RCC 7860 (cell line): ENCODE results near the gene DDX42.

Source experiments
- DNase-seq: peaks from one replicate; pipeline ENCODE4 v3.0.0-alpha.2; 2015; ENCODE audit warnings: low spot score
- FAIRE-seq: peaks from 2 replicates; lab custom pipeline; 2012; peaks lifted over from hg19 to GRCh38; lab: Jason Lieb, UNC

The DDX42 gene, protein sequence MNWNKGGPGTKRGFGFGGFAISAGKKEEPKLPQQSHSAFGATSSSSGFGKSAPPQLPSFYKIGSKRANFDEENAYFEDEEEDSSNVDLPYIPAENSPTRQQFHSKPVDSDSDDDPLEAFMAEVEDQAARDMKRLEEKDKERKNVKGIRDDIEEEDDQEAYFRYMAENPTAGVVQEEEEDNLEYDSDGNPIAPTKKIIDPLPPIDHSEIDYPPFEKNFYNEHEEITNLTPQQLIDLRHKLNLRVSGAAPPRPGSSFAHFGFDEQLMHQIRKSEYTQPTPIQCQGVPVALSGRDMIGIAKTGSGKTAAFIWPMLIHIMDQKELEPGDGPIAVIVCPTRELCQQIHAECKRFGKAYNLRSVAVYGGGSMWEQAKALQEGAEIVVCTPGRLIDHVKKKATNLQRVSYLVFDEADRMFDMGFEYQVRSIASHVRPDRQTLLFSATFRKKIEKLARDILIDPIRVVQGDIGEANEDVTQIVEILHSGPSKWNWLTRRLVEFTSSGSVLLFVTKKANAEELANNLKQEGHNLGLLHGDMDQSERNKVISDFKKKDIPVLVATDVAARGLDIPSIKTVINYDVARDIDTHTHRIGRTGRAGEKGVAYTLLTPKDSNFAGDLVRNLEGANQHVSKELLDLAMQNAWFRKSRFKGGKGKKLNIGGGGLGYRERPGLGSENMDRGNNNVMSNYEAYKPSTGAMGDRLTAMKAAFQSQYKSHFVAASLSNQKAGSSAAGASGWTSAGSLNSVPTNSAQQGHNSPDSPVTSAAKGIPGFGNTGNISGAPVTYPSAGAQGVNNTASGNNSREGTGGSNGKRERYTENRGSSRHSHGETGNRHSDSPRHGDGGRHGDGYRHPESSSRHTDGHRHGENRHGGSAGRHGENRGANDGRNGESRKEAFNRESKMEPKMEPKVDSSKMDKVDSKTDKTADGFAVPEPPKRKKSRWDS

DNA sequence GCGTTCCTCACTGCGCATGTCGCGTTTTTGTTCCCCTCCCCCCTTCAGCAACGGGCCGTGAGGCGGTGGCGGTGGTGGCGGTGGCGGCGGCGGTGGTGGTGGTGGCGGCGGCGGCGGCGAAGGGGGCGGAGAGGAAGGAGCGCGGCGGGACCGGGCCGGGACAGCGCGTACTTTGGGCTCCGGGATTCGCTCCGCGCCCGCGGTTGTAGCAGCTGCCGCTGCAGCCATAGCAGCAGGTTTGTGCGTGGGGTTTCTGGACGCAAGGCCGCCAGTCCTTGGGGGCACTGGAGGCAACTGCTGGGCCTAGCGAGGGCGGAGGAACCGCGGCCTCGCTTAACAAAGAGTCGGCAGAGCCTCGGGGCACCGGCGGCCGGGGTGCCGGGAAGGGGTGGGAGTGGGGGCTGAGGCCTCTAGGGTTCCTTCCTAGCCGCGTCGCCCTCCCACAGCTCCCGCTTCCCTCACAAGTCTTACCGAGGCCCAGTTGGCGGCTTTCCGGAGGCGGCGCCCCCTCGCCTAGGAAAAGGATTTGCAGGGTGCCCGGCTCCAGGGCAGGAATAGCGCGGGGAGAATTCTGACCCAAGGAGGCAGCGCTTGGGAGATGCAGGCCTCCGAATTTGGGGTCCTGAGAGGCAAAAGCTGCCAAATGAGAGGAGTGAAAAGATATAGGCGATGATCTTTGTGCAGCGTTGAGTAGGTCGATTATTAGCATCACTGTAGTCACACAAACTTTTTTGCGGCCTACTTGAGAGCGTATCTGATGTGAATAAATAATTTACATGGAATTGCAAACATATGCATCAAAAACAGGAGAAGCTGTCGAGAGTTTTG, at the start of gene DDX42:
TSS of gene DDX42 (plus strand) at position 30 of the 828 bp plus-strand sequence. CDS start 12,880 bp downstream, outside the sequence.
- FAIRE-seq, result no peak
- peak; percentile 20 for DNase-seq

DNA sequence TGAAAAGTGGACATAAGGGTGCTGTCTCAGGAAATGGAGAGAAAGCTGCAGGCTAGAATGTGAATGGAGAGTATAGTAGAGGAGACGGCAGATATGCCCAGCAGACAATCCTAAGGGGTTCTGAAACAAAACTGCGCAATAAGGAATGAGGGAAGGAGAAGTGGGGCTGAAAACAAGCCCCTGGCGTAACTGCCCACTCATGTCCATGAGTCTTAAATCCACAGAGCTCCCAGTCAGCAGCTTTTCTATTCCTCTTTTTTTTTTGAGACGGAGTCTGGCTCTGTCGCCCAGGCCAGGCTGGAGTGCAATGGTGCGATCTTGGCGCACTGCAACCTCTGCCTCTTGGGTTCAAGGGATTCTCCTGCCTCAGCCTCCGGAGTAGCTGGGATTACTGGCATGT, 38.3 kb upstream of the DDX42 start:
- no peak for DNase-seq
- no peak for FAIRE-seq

DNA sequence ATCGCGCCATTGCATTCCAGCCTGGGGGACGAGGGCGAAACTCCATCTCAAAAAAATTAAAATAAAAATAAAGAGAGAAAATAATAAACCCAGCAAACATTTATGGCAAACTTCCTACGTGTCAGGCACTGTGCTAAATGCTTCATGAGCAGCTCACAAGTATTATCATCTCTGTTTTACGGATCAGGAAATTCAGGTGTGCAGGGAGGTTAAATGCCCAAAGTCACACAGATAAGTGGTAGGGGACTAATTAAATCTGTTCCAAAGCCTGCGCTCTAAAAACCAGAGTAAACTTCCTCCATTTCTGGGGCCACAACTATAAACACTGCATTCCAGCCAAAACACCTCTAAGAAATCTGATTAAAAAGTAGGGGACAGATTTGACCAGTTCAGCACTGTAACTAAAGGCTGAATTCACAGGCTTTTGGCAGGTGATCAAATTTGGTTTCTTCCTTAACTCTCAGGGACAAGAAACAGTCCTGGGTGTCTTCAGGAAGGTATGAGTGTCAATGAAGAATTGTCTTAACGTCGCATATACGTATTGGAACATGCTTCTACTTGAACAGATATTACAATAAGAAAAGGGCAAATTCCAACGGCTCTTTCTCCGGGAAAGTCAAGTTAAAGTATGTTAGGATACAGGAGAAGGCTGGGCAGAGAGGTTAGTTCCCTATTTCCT, 33.4 kb upstream of the DDX42 start:
- DNase-seq, result no peak
- no peak for FAIRE-seq

DNA sequence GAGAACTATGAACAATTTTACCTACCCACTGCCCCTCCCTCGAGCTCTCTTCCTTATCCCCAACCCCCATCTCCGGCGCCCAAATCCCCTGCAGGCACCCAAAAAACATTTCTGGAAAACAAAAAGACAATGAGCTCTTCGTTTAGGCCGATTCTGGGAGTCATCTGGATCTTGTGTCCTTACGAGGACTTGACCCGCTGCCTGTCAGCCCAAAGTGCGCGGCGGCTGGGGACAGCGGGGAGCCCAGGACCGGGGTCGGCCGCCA, 32.9 kb upstream of the DDX42 start:
- no peak for DNase-seq
- FAIRE-seq, result no peak

DNA sequence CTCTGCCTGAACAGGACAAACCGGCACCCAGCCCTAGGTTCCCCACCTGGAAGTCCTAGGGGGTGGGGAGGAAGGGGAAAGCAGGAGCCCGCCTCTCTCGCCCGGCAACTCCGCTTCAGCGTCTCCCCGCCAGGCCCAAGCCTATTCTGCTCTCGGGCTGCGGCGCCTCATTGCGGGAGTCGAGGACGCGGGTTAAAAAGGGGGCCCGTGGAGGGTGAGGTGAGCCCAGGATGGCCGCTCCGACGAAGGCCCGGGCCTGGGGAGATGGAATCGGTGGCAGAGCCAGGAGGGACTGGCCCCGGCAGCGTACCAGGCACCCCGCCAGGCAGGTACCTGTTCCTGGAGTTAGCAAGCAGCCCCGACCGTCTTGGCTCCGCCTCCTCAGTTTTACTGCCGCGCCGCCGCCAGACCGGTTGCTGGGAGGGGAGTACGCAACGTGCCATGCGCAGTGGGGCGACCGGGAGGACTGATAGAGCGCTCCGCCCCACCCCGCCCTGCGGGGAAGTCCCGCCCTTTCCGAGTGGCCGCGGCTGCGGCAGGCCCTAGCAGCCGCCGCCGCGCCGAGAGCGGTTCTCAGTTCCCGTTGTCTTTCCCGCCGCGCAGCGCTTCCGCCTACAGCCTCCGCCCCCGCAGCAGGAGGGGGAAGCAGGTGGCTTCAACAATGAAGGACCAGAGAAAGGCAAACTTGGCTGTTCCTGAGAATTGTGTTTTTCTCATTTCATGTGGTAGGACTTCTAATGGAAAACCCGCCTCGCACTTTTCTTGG, 32.4 kb upstream of the DDX42 start, which contains the start of gene STRADA:
TSS of gene STRADA (minus strand) at position 392 of the 766 bp plus-strand sequence. CDS start 13,430 bp downstream, outside the sequence.
- FAIRE-seq, result peak; percentile 68
- DNase-seq, result peak; percentile 96

DNA sequence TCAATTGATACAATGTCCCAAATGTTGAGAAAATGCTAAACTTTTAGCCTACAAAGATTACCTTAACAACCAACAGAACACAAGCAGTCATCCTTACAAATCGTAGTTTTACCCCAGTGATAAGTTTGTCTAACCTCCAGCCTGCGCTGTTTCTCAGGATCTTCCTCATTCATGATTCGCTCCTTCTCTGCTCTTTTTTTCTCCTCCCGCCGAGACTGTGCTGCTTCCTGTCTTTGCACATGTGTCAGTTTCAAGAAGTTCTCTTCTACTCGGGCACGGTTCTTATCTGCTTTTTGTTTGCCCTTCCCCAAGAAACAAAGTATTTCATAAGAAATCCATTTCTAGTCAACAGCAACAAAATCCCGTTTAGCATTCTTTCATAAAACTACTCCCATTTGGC, 22.2 kb upstream of the DDX42 start:
- FAIRE-seq (no peak), DNase-seq (no peak)

DNA sequence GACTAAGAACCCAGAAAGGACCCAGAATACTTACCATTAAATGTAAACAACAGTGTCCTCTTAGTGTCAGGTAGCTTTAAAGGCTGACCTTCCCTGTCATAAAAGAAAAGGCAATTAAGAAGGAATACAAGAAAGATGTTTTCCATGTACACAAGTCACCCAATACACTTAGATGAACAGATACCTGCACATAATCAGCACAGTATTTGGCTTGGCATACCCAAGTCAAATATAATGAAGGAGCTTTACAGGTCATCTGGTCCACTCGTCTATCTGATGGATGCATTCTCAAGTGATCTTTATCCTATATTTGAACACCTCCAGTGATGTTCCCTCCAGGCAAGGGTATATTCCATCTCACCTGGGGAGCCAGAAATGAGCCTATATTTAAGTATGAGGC, 21.3 kb upstream of the DDX42 start:
- no peak for FAIRE-seq
- no peak for DNase-seq

DNA sequence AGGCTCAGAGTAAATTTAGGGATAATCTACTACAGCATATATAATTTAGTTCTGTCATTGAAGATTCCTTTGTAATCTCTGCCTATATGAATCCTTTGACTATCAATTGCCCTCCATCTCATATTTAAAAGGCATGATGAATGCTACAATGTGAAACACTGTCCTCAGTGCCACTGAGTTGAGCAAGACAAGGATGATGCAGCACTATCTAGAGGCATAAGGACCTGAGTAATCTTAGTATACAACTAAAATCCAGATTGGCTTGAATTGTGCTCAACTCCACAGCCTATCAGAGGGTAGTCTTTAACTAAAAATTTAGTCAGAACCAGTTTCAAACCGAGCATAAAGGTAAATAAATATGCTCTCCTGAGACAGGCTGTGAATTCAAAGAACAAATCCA, 20.8 kb upstream of the DDX42 start:
- FAIRE-seq, result no peak

DNA sequence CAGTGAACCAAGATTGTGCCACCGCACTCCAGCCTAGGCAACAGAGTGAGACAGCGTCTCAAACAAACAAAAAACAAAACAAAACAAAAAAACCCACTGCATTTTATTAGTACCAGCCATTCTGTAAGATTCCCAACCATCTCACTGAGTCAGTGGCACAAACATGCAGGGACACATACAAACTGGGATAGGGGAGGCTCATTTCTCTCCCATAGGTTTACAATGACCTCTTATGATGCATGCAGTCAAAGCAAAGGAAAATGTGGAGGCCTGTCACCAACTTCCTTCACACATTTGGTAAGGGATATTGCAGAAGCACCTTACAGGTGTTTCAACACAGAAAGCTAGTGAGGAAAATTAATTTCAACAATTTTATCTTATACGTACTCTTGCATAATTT, 19.9 kb upstream of the DDX42 start:
- DNase-seq (no peak), FAIRE-seq (no peak)

More for the DNA sequence above, 20.8 kb upstream of the DDX42 start:
- DNase-seq, result no peak

DNA sequence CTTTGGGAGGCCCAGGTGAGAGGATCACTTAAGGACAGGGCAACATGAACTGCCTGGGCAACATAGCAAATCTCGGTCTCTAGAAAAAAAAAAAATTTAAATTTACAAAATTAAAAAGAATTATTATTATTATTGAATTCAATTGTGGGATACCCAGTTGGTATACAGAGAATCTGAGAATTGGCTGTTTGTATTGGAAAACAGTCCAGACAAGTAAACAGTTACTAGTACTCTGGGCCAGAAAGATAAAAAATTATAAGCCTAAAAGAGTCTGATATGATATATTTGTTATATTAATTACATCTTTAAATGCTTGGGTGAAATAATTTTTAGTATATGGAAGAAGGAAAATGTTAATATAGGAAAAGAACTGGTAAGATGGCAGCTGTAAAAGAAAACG, 15.5 kb upstream of the DDX42 start:
- no peak for DNase-seq
- FAIRE-seq, result no peak

DNA sequence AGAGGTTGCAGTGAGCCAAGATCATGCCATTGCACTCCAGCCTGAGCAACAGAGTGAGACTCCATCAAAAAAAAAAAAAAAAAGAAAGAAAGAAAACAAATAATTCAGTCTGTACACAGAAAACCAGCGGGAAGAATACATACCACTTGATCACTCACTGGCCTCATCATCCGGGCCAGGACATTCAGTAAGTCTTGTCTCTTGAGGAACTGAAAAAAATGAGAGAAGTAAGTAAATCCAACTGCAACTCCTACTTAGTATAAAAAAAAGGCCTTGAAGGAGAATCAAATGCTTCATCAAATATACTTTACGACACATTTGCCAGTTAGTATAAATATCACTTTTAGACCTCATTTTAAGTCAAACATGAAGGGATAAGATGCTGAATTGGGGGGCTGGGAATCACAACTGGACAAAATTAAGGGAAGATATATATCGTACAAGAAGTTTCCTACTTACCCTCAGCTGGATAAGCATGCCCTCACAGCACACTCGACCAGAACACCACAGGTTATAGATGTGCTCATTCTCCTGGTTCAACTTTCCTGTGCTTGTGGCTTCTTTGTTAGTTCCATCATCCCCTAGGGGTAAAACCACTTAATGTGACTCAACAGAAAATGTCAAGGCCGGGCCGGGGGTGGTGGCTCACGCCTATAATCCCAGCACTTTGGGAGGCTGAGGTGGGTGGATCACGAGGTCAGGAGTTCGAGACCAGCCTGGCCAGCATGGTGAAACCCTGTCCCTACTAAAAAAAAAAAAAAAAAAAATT, 13.0 kb upstream of the DDX42 start:
- FAIRE-seq (no peak), DNase-seq (peak; percentile 31)

DNA sequence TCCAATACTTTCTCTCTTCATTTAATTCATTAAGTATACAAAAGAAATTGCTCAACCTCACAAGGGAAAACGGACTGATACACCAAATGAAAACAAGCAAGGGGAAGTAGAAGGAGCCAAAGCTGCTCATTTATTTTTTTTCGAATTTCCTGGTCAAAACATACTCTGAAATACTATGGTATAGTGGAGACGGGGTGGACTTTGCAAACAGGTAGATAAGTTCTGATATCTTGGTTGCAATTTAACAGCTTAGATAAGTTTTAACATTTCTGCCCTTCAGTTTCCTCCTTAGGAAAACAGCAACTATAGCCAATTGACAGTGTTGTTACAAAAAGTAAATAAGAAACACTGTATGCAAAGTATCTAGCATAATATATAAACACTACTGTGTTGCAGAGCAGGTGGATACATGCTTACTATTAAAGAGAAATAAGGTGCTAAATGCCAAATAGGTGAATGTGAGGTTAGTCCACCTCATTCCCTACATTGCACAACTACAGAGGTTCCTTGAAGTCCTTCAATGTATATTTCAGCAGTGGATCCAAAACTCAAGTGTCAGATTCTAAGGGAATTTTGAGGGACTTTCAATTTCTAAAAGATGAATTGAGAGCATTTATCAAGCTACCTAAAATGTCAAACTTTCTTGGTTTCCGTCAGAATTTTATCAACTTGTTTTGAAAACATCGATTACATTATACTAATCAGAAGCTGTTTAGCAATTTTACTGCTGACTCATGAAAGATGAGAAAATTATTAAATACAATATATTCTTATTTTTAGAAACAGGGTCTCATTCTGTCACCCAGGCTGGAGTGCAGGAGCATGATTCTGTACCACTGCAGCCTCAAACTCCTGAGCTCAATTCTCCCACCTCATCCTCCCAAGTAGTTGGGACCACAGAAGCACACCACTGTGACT, 11.6 kb upstream of the DDX42 start:
- DNase-seq, result no peak
- FAIRE-seq, result no peak

DNA sequence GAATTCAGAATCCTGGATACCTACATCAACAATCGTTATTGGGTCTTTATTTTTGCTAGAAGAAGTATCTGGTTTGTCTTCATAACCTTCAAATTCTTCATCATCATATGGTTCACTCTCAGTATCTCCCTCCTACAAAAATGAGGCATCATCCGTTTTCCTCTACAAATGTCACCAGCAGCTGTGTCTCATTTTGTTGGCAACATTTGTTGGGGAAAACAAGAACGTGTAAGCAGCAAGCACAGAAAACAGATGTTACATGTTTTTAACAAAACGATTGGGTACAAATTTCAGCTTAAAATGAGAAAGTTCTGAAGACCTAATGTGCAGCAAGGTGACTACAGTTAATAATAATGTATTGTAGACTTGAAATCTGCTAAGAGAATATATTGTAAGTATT, 9.3 kb upstream of the DDX42 start:
- FAIRE-seq, result no peak

DNA sequence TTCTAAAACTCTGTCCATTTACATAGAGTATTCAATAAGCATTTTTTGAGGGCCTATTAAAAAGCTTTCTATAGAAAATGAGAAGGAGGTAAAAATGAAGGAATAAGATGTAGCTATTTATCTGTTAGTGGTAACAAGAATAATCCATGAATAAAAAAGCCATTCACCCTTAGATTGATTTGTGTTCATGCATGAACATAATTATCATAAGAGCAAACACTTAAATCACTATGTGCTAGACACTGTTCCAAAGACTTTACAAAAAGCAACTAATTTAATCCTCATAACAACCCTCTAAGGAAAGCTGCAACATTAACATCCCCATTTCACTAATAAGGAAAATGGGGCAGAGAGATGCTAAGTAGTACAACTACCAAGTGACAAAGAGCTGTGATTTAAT, 7.2 kb upstream of the DDX42 start:
- FAIRE-seq, result no peak
- DNase-seq, result no peak

More for the DNA sequence above, 9.3 kb upstream of the DDX42 start:
- DNase-seq, result no peak

DNA sequence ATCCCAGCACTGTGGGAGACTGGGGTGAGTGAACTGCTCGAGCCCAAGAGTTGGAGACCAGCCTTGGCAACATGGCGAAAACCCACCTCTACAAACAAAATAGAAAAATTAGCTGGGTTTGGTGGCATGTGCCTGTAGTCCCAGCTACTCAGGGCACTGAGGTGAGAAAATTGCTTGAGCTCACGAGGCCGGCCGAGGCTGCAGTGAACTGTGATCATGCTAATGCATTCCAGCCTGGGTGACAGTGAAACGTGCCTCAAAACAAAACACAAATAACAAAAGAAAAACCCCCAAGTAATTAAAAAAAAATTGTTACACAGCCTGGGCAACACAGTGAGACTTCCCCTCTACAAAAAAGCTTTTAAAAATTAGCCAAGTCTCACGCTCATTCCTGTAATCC, 5.5 kb upstream of the DDX42 start:
- DNase-seq (no peak), FAIRE-seq (no peak)

DNA sequence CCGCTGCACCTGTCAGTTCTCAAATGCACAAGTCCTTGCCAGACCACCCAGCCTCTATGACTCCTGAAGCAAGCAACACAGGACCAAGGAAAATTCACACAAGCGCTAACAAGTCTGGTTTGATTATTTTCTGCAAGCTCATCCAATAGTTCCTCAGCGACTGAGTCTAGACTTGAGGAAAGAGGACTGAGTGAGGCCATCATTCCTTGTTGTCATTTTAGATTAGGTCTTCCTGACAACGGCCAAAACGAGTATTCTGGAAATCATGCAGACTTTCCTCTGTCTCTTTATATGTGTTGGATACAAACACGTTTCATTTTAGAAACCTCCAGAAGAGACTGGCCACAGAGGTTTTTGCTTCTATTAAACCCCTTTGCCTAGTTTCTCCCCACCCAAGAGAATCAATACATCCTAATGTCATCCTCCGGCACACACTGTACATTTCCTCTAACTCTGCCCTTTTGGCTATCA, 1.1 kb upstream of the DDX42 start:
- FAIRE-seq (no peak), DNase-seq (no peak)

DNA sequence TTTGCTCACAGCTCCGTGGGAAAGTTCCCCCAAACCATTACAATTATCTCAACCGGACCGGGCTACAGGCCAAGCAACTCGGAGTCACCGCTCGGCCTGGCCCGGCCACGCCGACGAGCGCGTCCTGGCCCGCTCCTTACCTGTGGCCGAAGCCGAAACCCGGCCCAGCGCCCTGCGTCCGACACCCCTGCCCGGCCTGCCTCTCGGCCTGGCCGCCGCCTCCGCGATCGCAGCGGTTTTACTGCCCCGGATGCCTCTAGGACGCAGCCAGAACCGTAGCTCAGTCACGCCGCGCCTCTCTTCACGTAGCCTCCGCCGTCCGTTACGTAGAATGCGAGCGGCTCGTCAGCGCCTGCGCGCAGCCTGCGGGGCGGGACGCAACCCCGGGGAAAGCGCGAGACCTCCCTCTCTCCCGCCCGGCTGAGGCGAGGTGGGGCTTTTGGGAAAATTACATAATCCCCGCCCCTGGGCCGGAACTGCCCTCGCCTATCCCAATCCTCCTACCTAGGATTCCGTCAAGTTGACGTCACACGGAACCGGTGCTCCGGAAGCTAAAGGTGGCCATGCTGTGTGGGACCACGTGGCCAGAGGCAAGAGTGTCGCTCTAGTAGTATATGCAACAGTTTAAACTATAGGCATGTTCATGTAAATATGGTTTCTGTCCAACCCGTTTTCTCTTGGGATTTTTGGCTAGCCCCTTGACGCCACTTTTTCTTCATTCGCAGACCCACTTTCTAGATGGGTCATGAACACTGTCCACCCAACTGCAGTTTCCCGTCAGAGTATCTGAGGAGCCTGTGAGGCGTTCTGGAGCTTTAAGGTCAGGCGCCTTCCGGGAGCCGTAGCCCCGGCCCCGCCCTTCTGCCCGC, 464 bp upstream of the DDX42 start, which contains the start of gene CCDC47:
TSS of gene CCDC47 (minus strand) at position 326 of the 869 bp plus-strand sequence. CDS start 7,422 bp downstream, outside the sequence.
- peak; percentile 88 for FAIRE-seq
- peak; percentile 97 for DNase-seq
